ENCODE data around the gene IL2RA.

DNA sequence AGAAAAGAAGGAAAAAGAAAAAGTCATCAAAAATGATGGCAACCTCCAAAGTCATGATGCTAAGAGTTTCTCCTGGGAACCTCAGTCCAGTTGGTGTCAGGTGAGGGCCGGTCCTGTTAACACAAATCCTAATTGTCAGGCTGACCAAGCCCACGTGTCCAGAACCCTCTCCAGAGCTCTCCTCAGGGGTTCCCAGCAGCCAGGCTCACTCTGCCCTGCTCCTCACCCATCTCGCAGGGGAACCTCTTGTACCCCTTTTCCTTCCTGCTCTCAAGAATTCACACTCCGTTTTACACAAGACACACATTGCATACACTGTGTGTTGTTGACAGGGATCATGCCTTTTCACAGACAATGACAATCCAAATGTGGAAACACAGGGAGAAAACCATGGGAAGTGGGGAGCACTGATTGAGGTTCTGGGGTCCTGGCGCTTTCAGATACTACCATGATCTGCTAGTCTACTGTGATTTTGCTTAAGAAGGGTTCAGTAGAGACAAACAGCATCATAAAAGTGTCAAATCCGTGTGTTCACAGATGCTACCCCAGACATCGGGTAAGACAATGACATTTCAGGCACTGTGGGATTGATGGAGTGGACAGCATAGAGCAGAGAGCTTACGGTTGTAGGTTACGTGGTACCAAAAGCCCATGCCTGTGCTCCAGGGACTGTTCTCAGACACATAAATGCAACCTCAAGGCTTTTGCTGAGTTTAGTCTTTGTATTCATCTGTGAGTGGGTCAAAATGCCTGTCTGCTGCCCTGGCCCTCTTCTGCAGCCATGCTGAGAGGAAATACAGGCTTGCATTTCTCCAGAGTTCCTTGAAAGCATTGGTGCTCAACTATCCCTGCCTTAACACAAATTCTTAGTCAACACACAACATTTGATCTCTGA, 16.0 kb downstream of the IL2RA start:
- TF ChIP-seq, protein P1, sequence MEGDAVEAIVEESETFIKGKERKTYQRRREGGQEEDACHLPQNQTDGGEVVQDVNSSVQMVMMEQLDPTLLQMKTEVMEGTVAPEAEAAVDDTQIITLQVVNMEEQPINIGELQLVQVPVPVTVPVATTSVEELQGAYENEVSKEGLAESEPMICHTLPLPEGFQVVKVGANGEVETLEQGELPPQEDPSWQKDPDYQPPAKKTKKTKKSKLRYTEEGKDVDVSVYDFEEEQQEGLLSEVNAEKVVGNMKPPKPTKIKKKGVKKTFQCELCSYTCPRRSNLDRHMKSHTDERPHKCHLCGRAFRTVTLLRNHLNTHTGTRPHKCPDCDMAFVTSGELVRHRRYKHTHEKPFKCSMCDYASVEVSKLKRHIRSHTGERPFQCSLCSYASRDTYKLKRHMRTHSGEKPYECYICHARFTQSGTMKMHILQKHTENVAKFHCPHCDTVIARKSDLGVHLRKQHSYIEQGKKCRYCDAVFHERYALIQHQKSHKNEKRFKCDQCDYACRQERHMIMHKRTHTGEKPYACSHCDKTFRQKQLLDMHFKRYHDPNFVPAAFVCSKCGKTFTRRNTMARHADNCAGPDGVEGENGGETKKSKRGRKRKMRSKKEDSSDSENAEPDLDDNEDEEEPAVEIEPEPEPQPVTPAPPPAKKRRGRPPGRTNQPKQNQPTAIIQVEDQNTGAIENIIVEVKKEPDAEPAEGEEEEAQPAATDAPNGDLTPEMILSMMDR (IDR thresholded peaks at IDR 0.05): no peak
- TF ChIP-seq EZH2 (IDR thresholded peaks at IDR 0.05; ENCODE audit: borderline replicate concordance, insufficient read depth, low read depth, low read length, poor library complexity, severe bottlenecking): no peak
